ENCODE measurements around the gene RGS9BP.

DNA sequence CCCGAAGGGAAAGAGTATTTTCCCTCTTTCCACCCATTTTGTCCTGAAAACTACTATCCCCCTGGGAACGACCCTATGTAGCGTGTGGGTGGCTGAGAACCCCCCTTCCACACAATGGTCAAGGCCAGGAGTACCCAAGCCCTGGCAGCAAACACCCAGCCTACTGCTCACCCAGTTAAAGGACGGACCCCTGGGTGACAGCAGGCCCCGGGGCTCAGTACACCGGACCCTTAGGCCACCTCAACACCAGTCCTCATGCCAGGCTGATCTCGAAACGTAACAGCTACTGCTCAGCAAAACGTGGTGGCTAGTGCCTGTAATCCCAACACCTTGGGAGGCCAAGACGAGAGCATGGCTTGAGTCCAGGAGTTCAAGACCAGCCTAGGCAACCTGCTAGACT, 2.1 kb upstream of the RGS9BP start:
- TF ChIP-seq EZH2 (IDR thresholded peaks at IDR 0.05; ENCODE audit: insufficient read depth, poor library complexity, severe bottlenecking), result no peak
- TF ChIP-seq EZH2phosphoT487 (IDR thresholded peaks at IDR 0.05; ENCODE audit: insufficient read depth, low read depth), result no peak
